ENCODE measurements around the gene FGF13. TPM values are rescaled to one million over a fixed set of nuclear protein-coding genes. Genes with fewer than 3 reads are reported as not detected.

Gene FGF13
- total RNA-seq, result 1.7 TPM
- long read RNA-seq, full-length matches to known transcripts, result 2 of 3 reads
- long read RNA-seq, partial matches to known transcripts, result 0 of 3 reads
- long read RNA-seq, other reads (novel, unspliced or antisense), result 1 of 3 reads

- Histone ChIP-seq H3K4me1 (no peaks in the 10 kb centered on the region), H3K27ac (replicated peaks) (no peak within 1 kb of the TSS), H3K27me3 (ENCODE audit: low read depth) (peaks cover 36% of the 10 kb centered on the region), H3K36me3 (no peaks in the 10 kb centered on the region), H3K9me3 (replicated peaks) (no peaks in the 10 kb centered on the region), H3K4me3 (peak within 1 kb of the TSS; percentile 60)
- TF ChIP-seq CTCF (IDR thresholded peaks at IDR 0.05; ENCODE audit: borderline replicate concordance), result peak; percentile 30
- peak; percentile 10 for DNase-seq
- intact Hi-C loops (cut with micrococcal nuclease), result no loop called here
Measured at GRCh38 chrX:138711399-138712347, at the start of gene FGF13. Gene FGF13, minus strand, starts transcription at chrX:138711717. Its CDS starts 714 bp downstream, at chrX:138711003.

GRCh38 chrX:138759217-138759943, 47.9 kb upstream of the FGF13 start:
- no peak overlapping the region for H3K27ac ChIP-seq (replicated peaks)
- no peaks in the 10 kb centered on the region for H3K27me3 ChIP-seq (ENCODE audit: low read depth)
- TF ChIP-seq CTCF (IDR thresholded peaks at IDR 0.05; ENCODE audit: borderline replicate concordance), result no peak
- H3K4me3 ChIP-seq, result no peak overlapping the region
- no peaks in the 10 kb centered on the region for H3K36me3 ChIP-seq
- no peak for DNase-seq
- intact Hi-C loops (cut with micrococcal nuclease), result no loop called here
- no peaks in the 10 kb centered on the region for H3K9me3 ChIP-seq (replicated peaks)
- no peaks in the 10 kb centered on the region for H3K4me1 ChIP-seq

- TF ChIP-seq CTCF (IDR thresholded peaks at IDR 0.05; ENCODE audit: borderline replicate concordance), result peak; percentile 19
- Histone ChIP-seq H3K27me3 (ENCODE audit: low read depth) (no peaks in the 10 kb centered on the region), H3K36me3 (no peaks in the 10 kb centered on the region), H3K4me1 (no peaks in the 10 kb centered on the region), H3K27ac (replicated peaks) (no peak overlapping the region), H3K4me3 (no peak overlapping the region), H3K9me3 (replicated peaks) (no peaks in the 10 kb centered on the region)
- peak; percentile 19 for DNase-seq
- intact Hi-C loops (cut with micrococcal nuclease), result no loop called here
Measured at GRCh38 chrX:138756234-138756633, 44.7 kb upstream of the FGF13 start.

GRCh38 chrX:138754861-138755260, 43.3 kb upstream of the FGF13 start:
- intact Hi-C loops (cut with micrococcal nuclease), result no loop called here

More at GRCh38 chrX:138754861-138755260, 43.3 kb upstream of the FGF13 start:
- H3K9me3 ChIP-seq (replicated peaks), result no peaks in the 10 kb centered on the region
- no peaks in the 10 kb centered on the region for H3K4me1 ChIP-seq
- no peak overlapping the region for H3K27ac ChIP-seq (replicated peaks)
- no peak for DNase-seq
- no peaks in the 10 kb centered on the region for H3K36me3 ChIP-seq
- no peak for TF ChIP-seq CTCF (IDR thresholded peaks at IDR 0.05; ENCODE audit: borderline replicate concordance)
- H3K4me3 ChIP-seq, result no peak overlapping the region
- no peaks in the 10 kb centered on the region for H3K27me3 ChIP-seq (ENCODE audit: low read depth)
